Activated CD4-positive, alpha-beta T cell treated with anti-CD3 and anti-CD28 coated beads, Interleukin-2, amount 50 U/mL, for 48 hours (primary cell): ENCODE data around the gene RCE1.

Source experiments
- DNase-seq, 2 experiments: peaks; one replicate each; pipeline ENCODE4 v3.0.0-alpha.2; 2020

The RCE1 gene

GRCh38 chr11:66891851-66892660, 48.8 kb downstream of the RCE1 start:
- peak; percentile 68 to 80 for DNase-seq

GRCh38 chr11:66892911-66893310, 49.7 kb downstream of the RCE1 start:
- DNase-seq = no peak

GRCh38 chr11:66894141-66894540, 50.9 kb downstream of the RCE1 start:
- DNase-seq = no peak
